Esophagus (tissue), 2 donors: ENCODE measurements around the gene CELF1. TPM values are rescaled to one million over a fixed set of nuclear protein-coding genes. Genes with fewer than 3 reads are reported as not detected.
"Not testable (repeated sequence)": the region's sequence is repeated elsewhere in the genome, so short reads cannot be mapped to it uniquely, and the experiment has no call there.

Source experiments
- H3K27ac ChIP-seq, 2 donors: one replicate each; pipeline ENCODE4 v1.5.1; 2013; ENCODE audit warnings: low read depth in 2 of 2, mild to moderate bottlenecking in 2 of 2, inconsistent platforms in 1 of 2, low read length in 1 of 2, moderate library complexity in 1 of 2
- H3K27me3 ChIP-seq, 2 donors: one replicate each; pipeline ENCODE4 v1.6.1; 2013; ENCODE audit warnings: low read length in 2 of 2, control low read depth in 1 of 2, mild to moderate bottlenecking in 1 of 2; ENCODE audit not compliant: insufficient read depth in 2 of 2, control insufficient read depth in 1 of 2
- H3K36me3 ChIP-seq, 2 donors: one replicate each; pipeline ENCODE4 v1.6.1; 2013; ENCODE audit warnings: low read length in 1 of 2; ENCODE audit not compliant: control insufficient read depth in 2 of 2, insufficient read depth in 2 of 2
- H3K4me1 ChIP-seq, 2 donors: one replicate each; pipeline ENCODE4 v1.6.1; 2013; ENCODE audit warnings: low read length in 1 of 2; ENCODE audit not compliant: control insufficient read depth in 2 of 2, insufficient read depth in 2 of 2
- H3K4me3 ChIP-seq, 2 donors: one replicate each; pipeline ENCODE4 v1.5.1; 2013; ENCODE audit warnings: low read length in 2 of 2, mild to moderate bottlenecking in 2 of 2, low read depth in 1 of 2, moderate library complexity in 1 of 2
- H3K9me3 ChIP-seq, 2 donors: one replicate each; pipeline ENCODE4 v1.6.1; 2013; ENCODE audit warnings: mild to moderate bottlenecking in 2 of 2, low read depth in 1 of 2, low read length in 1 of 2, moderate library complexity in 1 of 2; ENCODE audit not compliant: control insufficient read depth in 2 of 2, insufficient read depth in 1 of 2
- WGBS, 2 donors: extraction: QIAGEN DNeasy Blood & Tissue Kit; methylation state at CpG; one replicate each; pipeline ENCODE4 v1.1.7; 2013; 5-methylcytosine and 5-hydroxymethylcytosine counted together
- polyA plus RNA-seq, 2 donors: library from polyadenylated mRNA; stranded (reverse); fragments of 200-250 nt; gene quantifications; one replicate each; pipeline ENCODE4 v1.2.3, GENCODE V29; 2013
- donor health status: healthy with polysubstance abuse.
- donor health status: Bipolar disorder and iron deficiency.

Gene CELF1
- polyA plus RNA-seq, 2 donors = 18.7 to 24.7 TPM

DNA sequence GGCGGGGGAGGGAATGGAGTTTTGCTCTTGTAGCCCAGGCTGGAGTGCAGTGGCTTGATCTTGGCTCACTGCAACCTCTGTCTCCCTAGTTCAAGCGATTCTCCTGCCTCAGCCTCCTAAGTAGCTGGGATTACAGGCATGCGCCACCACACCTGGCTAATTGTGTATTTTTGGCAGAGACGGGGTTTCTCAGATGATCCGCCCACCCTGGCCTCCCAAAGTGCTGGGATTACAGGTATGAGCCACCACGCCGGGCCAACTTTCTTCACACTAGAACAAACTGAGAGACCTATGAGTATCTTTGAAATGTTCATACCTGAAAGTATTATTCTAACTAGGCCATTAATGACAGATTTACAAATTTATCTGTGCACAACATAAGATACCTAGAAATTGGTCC lies 6.7 kb downstream of the CELF1 start:
- not testable (repeated sequence) for H3K36me3 ChIP-seq, H3K4me1 ChIP-seq, H3K4me3 ChIP-seq, H3K9me3 ChIP-seq, H3K27ac ChIP-seq, H3K27me3 ChIP-seq
- WGBS, 2 donors = 95 to 96% methylated on average over 7 of the region's 7 CpGs

DNA sequence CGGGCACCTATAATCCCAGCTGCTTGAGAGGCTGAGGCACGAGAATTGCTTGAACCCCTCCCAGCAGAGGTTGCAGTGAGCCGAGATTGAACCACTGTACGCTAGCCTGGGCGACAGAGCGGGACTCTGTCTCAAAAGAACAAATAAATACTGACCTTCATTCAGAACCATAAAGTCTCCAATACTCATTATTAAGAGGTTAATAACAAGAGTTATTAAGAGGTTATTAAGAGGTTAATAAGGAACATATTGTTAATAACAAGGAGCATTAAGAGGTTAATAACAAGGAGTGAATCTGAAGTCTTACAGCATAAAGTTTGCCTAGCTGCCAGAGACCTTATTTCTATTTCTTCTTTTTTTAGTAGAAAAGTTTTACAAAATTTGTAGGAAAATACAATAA lies 7.6 kb downstream of the CELF1 start:
- H3K4me1 ChIP-seq = peaks cover 0 to 2% of the 10 kb centered on the region in 2 donors
- WGBS, 2 donors = 93 to 96% methylated on average over 6 of the region's 6 CpGs
- H3K27me3 ChIP-seq = no peaks in the 10 kb centered on the region
- no peak overlapping the region for H3K4me3 ChIP-seq
- H3K9me3 ChIP-seq = no peaks in the 10 kb centered on the region
- H3K36me3 ChIP-seq = no peaks in the 10 kb centered on the region
- H3K27ac ChIP-seq = no peak overlapping the region

DNA sequence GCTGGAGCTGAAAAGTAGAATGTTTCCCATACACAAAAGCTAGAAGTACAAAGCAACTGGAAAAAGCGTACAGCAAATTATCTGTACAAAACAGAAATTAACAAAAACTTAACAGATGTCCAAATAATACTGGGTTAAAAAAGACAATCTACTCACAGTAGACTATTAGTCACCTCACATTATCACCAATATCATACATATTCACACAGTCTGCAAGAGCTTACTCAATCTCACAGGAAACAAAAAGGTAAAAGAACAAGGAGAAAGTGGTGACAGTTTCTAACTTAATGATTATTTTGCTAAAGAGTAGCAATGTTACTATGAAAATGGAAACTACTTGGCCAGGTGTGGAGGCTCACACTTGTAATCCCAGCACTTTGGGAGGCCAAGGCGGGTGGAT lies 11.9 kb downstream of the CELF1 start:
- Histone ChIP-seq H3K4me3 (no peak overlapping the region), H3K27me3 (no peaks in the 10 kb centered on the region), H3K27ac (no peak overlapping the region), H3K36me3 (no peaks in the 10 kb centered on the region), H3K9me3 (no peaks in the 10 kb centered on the region), H3K4me1 (peaks cover 0 to 5% of the 10 kb centered on the region in 2 donors)
- WGBS, 2 donors = 95 to 98% methylated on average over 2 of the region's 2 CpGs

DNA sequence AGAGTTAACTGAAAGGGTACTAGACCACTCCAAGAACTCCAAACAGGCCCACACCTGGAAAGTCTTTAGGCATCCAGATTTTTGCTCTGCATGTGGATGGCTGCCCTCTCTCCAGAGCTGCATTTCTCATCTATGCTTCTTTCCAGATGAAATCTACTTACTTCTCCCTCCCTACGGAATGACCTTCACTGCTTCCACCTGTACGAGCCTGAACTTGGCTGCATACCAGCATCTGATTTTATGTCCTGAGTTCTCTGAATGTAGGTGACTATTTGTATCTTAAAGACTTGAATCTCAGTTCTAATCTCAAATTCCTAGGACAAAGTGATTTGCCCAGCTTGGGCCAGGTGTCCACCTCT lies 13.3 kb downstream of the CELF1 start:
- Histone ChIP-seq H3K36me3 (no peaks in the 10 kb centered on the region), H3K9me3 (no peaks in the 10 kb centered on the region), H3K4me1 (peaks cover 0 to 5% of the 10 kb centered on the region in 2 donors), H3K27me3 (no peaks in the 10 kb centered on the region), H3K4me3 (no peak overlapping the region), H3K27ac (peak overlapping the region; percentile 12 to 54)
- WGBS, 2 donors = 33 to 42% methylated on average over 2 of the region's 2 CpGs

DNA sequence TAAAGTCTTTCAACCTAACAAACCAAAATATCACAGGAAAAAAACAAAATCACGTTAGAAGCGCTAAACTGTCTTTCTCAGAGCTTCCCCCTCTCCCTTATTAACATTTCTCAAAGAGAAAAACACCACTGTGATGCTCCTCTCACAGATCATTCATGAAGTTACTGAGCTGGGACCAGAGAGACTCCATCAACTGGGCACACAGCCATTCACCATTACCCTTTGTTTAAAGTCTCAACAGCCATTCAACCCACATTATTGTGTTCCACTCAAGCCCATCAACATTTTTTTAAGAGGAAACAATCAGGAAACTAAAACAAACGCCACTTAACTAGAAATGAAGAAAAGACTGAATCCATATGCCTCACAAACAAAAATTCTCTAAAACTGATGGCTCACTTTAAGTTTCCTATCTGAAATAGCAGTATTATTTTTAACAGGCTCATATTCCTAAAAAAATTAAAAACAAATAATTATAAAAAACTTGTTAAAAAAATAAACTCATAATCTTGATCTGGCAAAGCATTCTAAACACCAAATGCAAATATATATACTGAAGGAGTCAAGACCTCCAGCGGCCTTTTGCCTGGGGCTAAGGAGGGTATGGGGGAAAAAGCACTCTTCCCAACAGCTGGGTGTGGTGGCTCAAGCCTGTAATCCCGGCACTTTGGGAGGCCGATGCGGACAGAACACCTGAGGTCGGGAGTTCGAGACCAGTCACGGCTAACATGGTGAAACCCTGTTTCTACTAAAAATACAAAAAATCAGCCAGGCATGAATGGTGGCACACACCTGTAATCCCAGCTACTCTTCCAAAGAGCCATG lies 14.0 kb downstream of the CELF1 start:
- H3K27me3 ChIP-seq = no peaks in the 10 kb centered on the region
- H3K4me3 ChIP-seq = no peak overlapping the region
- no peaks in the 10 kb centered on the region for H3K9me3 ChIP-seq
- H3K4me1 ChIP-seq = peaks cover 0 to 5% of the 10 kb centered on the region in 2 donors
- 57 to 64% methylated on average over 10 of the region's 10 CpGs for WGBS, 2 donors
- no peak overlapping the region for H3K27ac ChIP-seq
- H3K36me3 ChIP-seq = no peaks in the 10 kb centered on the region

DNA sequence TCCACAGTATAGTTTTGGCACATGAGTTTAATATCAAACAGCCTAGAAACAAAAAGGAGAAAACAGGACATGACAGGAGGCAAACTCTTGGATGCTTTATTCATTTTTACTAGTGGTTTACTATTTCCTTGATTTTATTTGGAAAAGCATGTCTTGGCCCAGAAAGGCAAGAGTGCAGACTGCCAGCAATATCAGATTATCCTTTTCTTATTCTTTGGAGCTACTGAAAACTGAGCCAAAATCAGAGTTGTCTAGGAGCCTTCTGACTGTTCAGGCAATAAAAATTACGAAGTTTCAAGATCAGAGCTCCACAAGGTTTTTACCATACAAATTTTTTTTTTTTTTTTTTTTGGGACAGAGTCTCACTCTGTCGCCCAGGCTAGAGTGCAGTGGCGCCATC lies 16.0 kb downstream of the CELF1 start:
- Histone ChIP-seq H3K27ac (no peak overlapping the region), H3K4me1 (peaks cover 0 to 5% of the 10 kb centered on the region in 2 donors), H3K36me3 (no peaks in the 10 kb centered on the region), H3K9me3 (no peaks in the 10 kb centered on the region), H3K4me3 (no peak overlapping the region), H3K27me3 (no peaks in the 10 kb centered on the region)
- WGBS, 2 donors = 79 to 87% methylated on average over 3 of the region's 3 CpGs

DNA sequence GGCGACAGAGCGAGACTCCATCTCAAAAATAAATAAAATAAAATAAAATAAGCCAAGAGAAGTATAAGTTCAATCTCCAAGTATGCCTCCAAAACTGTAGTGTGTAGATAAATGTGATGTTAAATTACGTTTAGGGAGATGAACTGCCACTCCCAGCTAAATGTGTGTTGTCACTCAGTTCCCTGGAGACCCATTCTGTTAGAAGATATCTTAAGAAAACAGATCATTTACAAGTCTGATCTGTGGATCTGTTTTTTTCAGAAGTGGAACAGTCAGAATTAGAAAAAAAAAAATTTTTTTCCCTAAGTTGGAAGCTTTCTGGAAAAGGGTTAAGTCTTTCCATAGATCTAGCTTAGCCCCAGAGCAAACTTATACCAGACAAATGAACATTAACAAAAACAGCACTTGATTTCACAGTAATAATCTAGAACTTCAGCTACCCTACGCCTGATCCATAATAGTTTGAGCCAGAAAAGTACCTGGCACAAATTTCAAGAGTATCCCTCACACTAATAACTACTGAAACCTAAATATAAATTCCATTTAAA lies 18.2 kb downstream of the CELF1 start:
- Histone ChIP-seq H3K4me3 (no peak overlapping the region), H3K9me3 (no peaks in the 10 kb centered on the region), H3K27ac (no peak overlapping the region), H3K27me3 (no peaks in the 10 kb centered on the region), H3K36me3 (no peaks in the 10 kb centered on the region), H3K4me1 (peaks cover 0 to 3% of the 10 kb centered on the region in 2 donors)
- 84 to 87% methylated on average over 4 of the region's 4 CpGs for WGBS, 2 donors

DNA sequence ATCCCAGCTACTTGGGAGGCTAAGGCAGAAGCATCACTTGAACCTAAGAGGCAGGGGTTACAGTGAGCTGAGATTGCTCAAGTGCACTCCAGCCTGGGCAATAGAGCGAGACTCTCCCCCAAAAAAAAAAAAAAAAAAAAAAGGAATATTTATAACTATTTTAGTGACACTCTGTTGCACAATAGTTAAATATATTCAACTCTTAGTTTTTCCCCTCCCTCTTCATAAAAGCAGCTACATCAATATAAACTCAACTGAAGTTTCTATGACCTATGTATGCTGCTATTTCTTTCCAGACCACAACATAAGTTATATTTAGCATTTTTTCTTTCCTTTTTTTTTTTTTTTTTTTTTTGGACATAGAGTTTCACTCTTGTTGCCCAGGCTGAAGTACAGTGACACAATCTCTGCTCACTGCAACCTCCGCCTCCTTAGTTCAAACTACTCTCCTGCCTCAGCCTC lies 19.2 kb downstream of the CELF1 start:
- no peak overlapping the region for H3K4me3 ChIP-seq
- 77 to 90% methylated on average over 2 of the region's 2 CpGs for whole genome bisulfite sequencing, 2 donors
- H3K27ac ChIP-seq = no peak overlapping the region
- H3K27me3 ChIP-seq = no peaks in the 10 kb centered on the region
- no peaks in the 10 kb centered on the region for H3K36me3 ChIP-seq
- no peaks in the 10 kb centered on the region for H3K4me1 ChIP-seq
- H3K9me3 ChIP-seq = no peaks in the 10 kb centered on the region

DNA sequence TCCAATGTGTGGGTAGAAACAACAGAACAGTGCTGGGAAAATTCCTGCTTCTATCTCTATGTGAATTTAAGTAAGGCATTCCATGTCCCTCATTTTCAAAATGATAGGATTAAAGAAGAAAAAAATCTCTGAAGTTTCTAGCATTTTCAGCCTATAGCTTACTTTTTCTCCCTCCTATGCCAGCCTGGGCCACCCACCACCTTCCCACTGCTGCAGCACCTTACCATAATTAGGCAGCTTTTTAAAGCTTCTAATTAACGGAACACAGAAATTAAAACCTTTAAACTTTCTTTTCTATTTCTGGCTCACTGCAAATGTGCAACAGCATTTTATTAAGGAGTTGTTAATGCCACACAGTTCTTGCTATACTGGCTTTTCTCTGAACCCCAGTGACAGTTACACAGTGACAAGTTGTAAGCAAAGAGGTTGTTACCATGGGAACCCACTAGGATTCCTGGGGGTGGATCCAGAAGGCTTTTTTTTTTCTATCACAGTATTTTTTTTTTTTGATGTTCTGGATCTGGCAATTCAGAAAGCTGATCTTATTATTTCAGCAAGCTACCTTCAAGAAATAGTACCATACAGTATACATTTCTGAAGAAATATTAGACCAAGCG lies 20.2 kb downstream of the CELF1 start:
- WGBS, 2 donors = 77 to 82% methylated on average over 2 of the region's 2 CpGs

More for the DNA sequence above, 20.2 kb downstream of the CELF1 start:
- no peaks in the 10 kb centered on the region for H3K27me3 ChIP-seq
- H3K4me3 ChIP-seq = no peak overlapping the region
- H3K36me3 ChIP-seq = no peaks in the 10 kb centered on the region
- no peaks in the 10 kb centered on the region for H3K4me1 ChIP-seq
- H3K27ac ChIP-seq = no peak overlapping the region
- H3K9me3 ChIP-seq = no peaks in the 10 kb centered on the region
